ENCODE data around the gene DNAH6.

- TF ChIP-seq CTCF (conservative IDR thresholded peaks at IDR 0.05 in 1 of 2, IDR thresholded peaks at IDR 0.05 in 1 of 2; ENCODE audit: extremely low read depth in 1 of 2, insufficient read depth in 1 of 2, low read depth in 1 of 2, low read length in 2 of 2): no peak
- TF ChIP-seq EZH2 (IDR thresholded peaks at IDR 0.05; ENCODE audit: borderline replicate concordance, low read length): no peak
Observed at GRCh38 chr2:84841577-84841976, 325.3 kb downstream of the DNAH6 start.

All from mammary epithelial cell (primary cell).